ENCODE results near the gene CACNA1G.

GRCh38 chr17:50585346-50585745, 24.8 kb downstream of the CACNA1G start:
- TF ChIP-seq POLR2A (IDR thresholded peaks at IDR 0.05) (no peak), CTCF (IDR thresholded peaks at IDR 0.05) (no peak)
